SU-DHL-6 (cell line): ENCODE data around the gene HACD3.

Experiments used
- EZH2phosphoT487 ChIP-seq: fragments of 200-600 bp; sonication (generic), shearing (Covaris generic); conservative IDR thresholded peaks from 2 replicates; pipeline ENCODE4 v1.6.1; 2018; ENCODE audit warnings: mild to moderate bottlenecking, antibody characterized with exemption, low read length, moderate library complexity, mixed read lengths
- TF ChIP-seq, protein P1 (sequence below): fragments of 200-600 bp; sonication (generic); IDR thresholded peaks from one replicate; pipeline ENCODE4 v1.5.1; 2017; ENCODE audit warnings: antibody characterized with exemption, mild to moderate bottlenecking, low read length, moderate library complexity; ENCODE audit not compliant: insufficient read depth, poor library complexity, severe bottlenecking

DNA sequence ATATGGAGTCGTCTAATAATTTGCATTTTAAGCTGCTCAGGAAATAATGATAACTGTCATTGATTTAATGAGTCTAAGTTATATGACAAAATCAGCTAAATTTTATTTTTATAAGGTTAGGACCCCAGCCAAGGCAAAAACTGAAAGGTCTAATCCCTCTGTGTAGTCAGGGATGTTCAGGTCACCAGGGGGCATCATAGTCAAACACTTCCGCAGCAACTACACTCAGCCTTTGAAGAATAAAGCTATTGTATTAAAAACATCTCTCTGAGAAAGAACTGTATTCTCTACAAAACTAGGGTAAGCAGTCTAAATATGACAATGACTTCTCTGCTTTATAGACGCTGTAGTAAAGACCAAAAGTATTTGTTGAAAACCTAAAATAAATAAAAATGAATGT lies 65.7 kb downstream of the HACD3 start:
- TF ChIP-seq, protein P1, sequence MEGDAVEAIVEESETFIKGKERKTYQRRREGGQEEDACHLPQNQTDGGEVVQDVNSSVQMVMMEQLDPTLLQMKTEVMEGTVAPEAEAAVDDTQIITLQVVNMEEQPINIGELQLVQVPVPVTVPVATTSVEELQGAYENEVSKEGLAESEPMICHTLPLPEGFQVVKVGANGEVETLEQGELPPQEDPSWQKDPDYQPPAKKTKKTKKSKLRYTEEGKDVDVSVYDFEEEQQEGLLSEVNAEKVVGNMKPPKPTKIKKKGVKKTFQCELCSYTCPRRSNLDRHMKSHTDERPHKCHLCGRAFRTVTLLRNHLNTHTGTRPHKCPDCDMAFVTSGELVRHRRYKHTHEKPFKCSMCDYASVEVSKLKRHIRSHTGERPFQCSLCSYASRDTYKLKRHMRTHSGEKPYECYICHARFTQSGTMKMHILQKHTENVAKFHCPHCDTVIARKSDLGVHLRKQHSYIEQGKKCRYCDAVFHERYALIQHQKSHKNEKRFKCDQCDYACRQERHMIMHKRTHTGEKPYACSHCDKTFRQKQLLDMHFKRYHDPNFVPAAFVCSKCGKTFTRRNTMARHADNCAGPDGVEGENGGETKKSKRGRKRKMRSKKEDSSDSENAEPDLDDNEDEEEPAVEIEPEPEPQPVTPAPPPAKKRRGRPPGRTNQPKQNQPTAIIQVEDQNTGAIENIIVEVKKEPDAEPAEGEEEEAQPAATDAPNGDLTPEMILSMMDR: peak; percentile 38
- no peak for TF ChIP-seq EZH2phosphoT487
